GM18873 (cell line): ENCODE data around the gene MEN1.

Experiments
- ATAC-seq: cut with Tn5 transposase; IDR thresholded peaks from one replicate; pipeline ENCODE4 v1.9.1; 2021; ENCODE audit warnings: mild to moderate bottlenecking, moderate library complexity, moderate number of reproducible peaks; ENCODE audit not compliant: unreplicated experiment, low FRiP score

Gene MEN1

GRCh38 chr11:64765851-64766665 is 44.3 kb downstream of the MEN1 start:
- no peak for ATAC-seq

DNA sequence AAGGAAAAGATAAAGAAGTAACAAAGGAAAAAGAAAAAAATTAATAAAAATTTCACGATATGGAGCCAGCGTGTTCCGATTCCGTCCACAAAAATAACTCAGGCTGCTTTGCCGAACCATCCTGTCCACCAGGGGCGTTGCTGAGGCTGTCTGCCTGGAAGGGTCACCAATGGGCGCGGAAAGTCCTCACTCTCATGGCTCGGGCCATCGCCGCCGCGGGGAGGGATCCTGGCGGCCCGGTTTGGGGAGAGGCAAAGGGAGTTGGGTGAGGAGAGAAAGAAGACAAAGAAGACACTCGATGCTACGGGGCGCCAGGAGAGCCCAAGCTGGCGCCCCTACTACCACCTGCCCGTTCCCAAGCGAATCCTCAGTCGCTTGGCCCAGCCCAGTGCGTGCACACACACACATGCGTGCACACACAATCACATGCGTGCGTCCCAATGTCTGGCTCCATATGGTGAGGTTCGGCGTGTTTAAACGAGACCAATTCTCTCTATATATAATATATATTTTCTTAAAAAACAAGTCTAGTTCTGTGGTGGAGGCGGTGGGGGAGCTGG is 45.0 kb downstream of the MEN1 start:
- ATAC-seq, result no peak

DNA sequence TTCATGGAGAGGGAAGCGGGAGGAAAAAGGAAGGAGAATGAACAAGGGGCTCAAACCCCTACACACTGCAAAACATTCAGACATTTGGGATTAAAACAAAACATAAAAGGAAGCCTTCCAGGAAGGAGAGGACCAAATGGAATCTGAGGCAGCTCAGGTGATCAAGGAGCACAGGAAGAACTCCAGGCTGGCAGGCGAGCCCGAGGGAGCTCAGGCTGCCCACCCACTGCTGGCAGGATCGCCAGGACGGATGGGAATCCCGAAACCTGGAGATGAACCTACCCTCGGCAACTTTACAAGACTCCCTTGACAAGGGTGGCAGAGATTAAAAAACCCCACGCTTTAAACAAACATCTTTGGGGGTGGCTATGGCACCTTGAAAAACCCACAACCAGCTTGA is 45.6 kb downstream of the MEN1 start:
- ATAC-seq, result no peak

GRCh38 chr11:64764040-64764611 is 46.2 kb downstream of the MEN1 start:
- no peak for ATAC-seq

GRCh38 chr11:64763526-64764039 is 46.8 kb downstream of the MEN1 start:
- ATAC-seq, result no peak

GRCh38 chr11:64762674-64763525 is 47.5 kb downstream of the MEN1 start:
- no peak for ATAC-seq

- ATAC-seq, result no peak
Observed at GRCh38 chr11:64762277-64762673, 48.1 kb downstream of the MEN1 start.

DNA sequence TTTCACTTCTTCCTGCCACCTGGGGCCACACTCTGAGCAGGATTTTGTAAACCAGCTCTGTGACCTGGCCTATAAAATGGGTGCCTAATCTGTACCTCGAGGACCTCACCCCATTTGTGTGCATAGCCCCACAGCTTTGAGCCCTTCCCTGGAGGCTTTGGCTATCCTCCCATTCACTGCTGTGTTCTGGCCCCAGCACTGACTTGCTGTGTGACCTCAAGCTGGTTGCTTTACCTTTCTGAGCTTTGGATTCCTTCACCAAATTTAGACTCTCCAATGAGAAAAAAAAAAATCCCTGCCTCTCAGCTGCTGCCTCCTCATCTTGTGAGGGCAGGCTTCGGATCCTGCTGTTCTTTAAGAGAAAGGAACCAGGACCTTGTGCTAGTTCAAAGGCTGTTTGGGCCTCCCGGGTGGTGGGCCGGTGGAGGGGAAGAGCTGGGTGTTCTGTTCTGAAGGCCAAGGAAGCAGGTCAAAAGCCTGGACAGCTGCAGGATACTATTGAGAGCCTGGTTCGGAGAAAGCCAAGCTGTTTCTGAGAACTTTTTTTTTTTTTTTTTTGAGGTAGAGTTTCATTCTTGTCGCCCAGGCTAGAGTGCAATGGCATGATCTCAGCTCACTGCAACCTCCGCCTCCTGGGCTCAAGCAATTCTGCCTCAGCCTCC is 49.5 kb downstream of the MEN1 start:
- ATAC-seq, result no peak

DNA sequence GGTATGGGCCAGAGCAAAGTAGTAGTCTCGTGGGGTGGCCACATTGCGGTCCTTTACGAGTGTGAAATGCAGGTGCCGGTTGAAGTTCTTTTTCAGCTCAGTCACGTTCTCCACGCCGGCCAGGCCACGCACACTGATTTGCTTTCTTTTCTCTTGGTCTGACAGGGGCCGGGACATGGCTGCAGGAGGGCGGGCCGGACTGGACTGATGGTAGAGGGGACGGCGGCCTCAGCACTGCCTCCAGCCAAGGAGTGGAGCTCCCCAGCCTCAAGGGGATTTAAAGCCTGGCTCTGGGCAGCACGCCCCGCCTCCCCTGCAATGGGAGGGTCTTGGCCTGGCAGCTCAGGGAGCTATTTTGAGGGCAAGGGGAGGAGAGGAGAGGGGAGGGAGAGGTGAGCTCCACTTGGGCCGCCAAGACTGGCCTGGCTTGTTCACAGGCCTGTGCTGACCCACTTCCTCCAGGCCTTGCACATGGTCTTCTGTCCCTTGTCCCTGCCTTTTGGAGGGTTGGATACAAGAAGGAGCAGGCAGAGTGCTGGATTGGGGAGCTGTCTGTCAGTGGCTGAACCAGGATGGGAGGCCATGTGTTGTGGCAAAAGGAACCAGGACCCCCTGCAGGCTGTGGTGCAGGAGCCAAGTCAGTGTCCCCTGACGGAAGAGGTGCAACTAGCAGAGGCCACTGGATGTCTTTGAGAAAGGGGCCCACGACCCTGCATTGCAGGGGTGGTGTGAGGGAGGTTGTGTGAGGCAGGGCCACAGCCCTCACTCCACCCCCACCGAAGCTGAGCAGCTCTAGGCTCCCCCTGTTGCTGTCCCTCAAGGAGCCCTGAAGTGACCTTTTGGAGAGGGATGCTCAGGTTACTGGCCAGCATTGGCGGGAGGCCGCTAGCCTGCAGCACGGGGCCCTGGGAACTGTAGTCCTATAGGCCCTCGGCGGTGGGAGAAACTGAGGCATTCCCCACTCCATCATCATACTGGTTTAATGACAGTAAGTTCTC is 50.3 kb downstream of the MEN1 start, which contains the start of gene PYGM:
PYGM (minus strand) TSS at position 253 of the 998 bp plus-strand sequence; CDS start at position 177, 76 bp downstream.
- ATAC-seq, result no peak

DNA sequence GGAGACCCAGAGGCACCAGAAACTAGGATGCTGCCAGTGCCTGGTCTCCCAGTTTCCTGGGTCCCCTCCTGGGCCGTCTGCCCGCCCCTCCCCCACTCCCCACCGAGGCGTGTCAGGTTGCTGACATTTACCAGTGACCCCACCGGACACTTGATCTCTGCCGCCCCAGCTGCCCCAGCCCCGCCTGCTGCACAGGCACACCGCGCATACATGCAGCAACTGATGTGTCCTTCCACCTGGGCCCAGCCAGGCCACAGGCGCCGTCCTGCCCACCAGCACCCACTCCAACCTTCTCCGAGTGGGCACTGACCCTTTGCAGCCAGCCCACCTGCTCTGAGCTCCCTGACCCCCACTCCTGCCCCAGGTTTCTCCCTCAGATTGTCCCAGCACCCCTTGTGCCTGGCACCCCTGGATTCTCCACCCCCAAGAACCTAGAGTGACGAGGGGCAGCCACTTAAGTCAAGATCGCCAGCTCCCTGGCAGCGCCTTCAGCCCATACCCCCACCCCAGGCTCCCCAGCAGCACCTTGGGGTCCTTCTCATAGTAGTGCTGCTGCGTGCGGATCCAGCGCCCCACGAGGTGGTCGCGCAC is 51.1 kb downstream of the MEN1 start:
- ATAC-seq, result no peak

- ATAC-seq, result no peak
Observed at GRCh38 chr11:64758330-64759079, 51.8 kb downstream of the MEN1 start.

GRCh38 chr11:64757549-64758329 is 52.6 kb downstream of the MEN1 start:
- ATAC-seq, result no peak

- no peak for ATAC-seq
Observed at GRCh38 chr11:64755681-64756361, 54.5 kb downstream of the MEN1 start.

GRCh38 chr11:64754919-64755662 is 55.3 kb downstream of the MEN1 start:
- ATAC-seq, result no peak

DNA sequence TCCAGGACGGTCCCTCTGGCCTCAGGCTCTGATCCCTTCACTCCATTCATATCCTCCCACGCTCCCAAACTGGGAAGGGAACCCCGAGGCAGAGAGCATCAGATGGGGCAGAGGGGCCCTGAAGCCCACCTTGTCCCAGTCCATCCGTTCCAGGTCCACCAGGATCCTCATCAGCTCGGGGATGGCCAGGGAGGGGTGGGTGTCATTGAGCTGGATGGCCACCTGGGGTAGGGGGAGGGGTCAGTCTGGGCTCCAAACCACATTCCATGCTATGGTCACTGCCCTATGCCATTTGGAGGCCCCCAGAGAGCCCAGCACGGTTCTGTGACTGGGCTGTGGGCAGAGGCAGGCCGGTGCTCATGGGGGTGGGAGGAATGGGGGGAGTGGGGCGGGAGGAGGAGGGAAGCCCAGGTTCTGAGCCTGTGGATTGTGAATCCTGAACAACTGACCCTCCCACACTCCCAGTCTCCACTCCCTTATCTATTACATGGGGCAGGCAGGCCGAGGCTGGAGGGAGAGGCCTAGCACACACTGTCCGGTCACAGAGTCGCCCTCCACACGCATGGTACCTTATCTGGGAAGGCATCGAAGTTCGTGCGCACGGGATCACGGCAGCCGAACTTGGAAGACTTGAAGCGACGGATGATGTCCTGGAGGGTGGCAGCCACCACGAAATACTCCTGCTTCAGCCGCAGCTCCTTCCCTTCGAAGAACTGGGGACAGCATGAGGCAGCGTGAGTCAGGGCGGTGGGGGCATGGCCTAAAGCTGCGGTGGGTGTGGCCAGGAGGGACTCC is 56.0 kb downstream of the MEN1 start:
- no peak for ATAC-seq
